GM23338 (cell line): Measurements from ENCODE around the gene FNDC3B. TPM values are rescaled to one million over a fixed set of nuclear protein-coding genes. Genes with fewer than 3 reads are reported as not detected.
A peak's percentile ranks its signal among the peaks of the same experiment; 100 is the strongest.

ENCODE experiments used
- ATAC-seq: fragments of 200-7000 bp; cut with Tn5 transposase; 3 replicates; pipeline ENCODE4 v1.9.1; 2020
- DNase-seq: peaks from one replicate; pipeline ENCODE4 v3.0.0-alpha.2; 2015; ENCODE audit warnings: low spot score
- H2AFZ ChIP-seq: fragments of 200-600 bp; sonication (generic); 2 replicates; pipeline ENCODE4 v1.8.0; 2016; ENCODE audit warnings: antibody characterized with exemption, mild to moderate bottlenecking, moderate library complexity
- H3F3A ChIP-seq: fragments of 200-600 bp; sonication (generic); replicated peaks from 2 replicates; pipeline ENCODE4 v1.8.0; 2017; ENCODE audit warnings: antibody characterized with exemption, mixed run types, low read depth
- H3K27ac ChIP-seq: fragments of 200-600 bp; sonication (generic); 2 replicates; pipeline ENCODE4 v1.6.1; 2016; ENCODE audit warnings: low read depth
- H3K27me3 ChIP-seq: fragments of 200-600 bp; sonication (generic); 2 replicates; pipeline ENCODE4 v1.8.0; 2016; ENCODE audit warnings: mild to moderate bottlenecking, mixed run types, moderate library complexity; ENCODE audit not compliant: insufficient read depth
- H3K36me3 ChIP-seq: fragments of 200-600 bp; sonication (generic); 2 replicates; pipeline ENCODE4 v1.8.0; 2016; ENCODE audit warnings: mild to moderate bottlenecking; ENCODE audit not compliant: insufficient read depth
- H3K4me1 ChIP-seq: fragments of 200-600 bp; sonication (generic); 2 replicates; pipeline ENCODE4 v1.8.0; 2016; ENCODE audit warnings: mild to moderate bottlenecking, moderate library complexity; ENCODE audit not compliant: insufficient read depth
- H3K4me2 ChIP-seq: fragments of 200-600 bp; sonication (generic); 2 replicates; pipeline ENCODE4 v1.7.1; 2017; ENCODE audit warnings: mixed run types
- H3K4me3 ChIP-seq: fragments of 200-600 bp; sonication (generic); 2 replicates; pipeline ENCODE4 v1.6.1; 2016; ENCODE audit warnings: mixed run types
- H3K79me2 ChIP-seq: fragments of 200-600 bp; sonication (generic); replicated peaks from 2 replicates; pipeline ENCODE4 v1.8.0; 2017; ENCODE audit warnings: mild to moderate bottlenecking; ENCODE audit not compliant: insufficient read depth
- H3K9me2 ChIP-seq: fragments of 200-600 bp; sonication (generic); 2 replicates; pipeline ENCODE4 v1.8.0; 2017; ENCODE audit not compliant: insufficient read depth
- H4K20me1 ChIP-seq: fragments of 200-600 bp; sonication (generic); replicated peaks from 2 replicates; pipeline ENCODE4 v1.8.0; 2017; ENCODE audit warnings: mild to moderate bottlenecking; ENCODE audit not compliant: insufficient read depth
- H3K27ac Mint-ChIP-seq: 2 replicates; pipeline ENCODE4 v1.8.0; 2020; ENCODE audit warnings: inconsistent platforms, mild to moderate bottlenecking, moderate library complexity, mixed read lengths
- H3K27me3 Mint-ChIP-seq: 3 replicates; pipeline ENCODE4 v1.8.0; 2022; ENCODE audit warnings: low read depth, mild to moderate bottlenecking, moderate library complexity, mixed read lengths, inconsistent platforms; ENCODE audit not compliant: insufficient read depth, poor library complexity
- H3K36me3 Mint-ChIP-seq: 3 replicates; pipeline ENCODE4 v1.8.0; 2021; ENCODE audit warnings: low read depth, mild to moderate bottlenecking, inconsistent platforms, moderate library complexity, mixed read lengths
- H3K4me1 Mint-ChIP-seq: 3 replicates; pipeline ENCODE4 v1.8.0; 2020; ENCODE audit warnings: mild to moderate bottlenecking, inconsistent platforms, mixed read lengths
- H3K4me3 Mint-ChIP-seq: 3 replicates; pipeline ENCODE4 v1.8.0; 2021; ENCODE audit warnings: moderate library complexity, mild to moderate bottlenecking, inconsistent platforms, mixed read lengths
- H3K9me3 Mint-ChIP-seq: 3 replicates; pipeline ENCODE4 v1.8.0; 2020; ENCODE audit warnings: moderate library complexity, mild to moderate bottlenecking, inconsistent platforms, mixed read lengths
- CTCF ChIP-seq, 2 experiments: fragments of 200-600 bp in 1 of 2; sonication (generic) in 1 of 2; conservative IDR thresholded peaks; 2 replicates each; pipeline versions ENCODE4 v1.5.1 to v1.6.1; 2016 to 2017; ENCODE audit warnings: antibody characterized with exemption in 2 of 2, low read depth in 2 of 2, mild to moderate bottlenecking in 2 of 2, moderate library complexity in 1 of 2
- ETS1 ChIP-seq: IDR thresholded peaks from 2 replicates; pipeline ENCODE4 v1.6.1; 2016; ENCODE audit warnings: antibody characterized with exemption
- EZH2 ChIP-seq: fragments of 200-600 bp; sonication (generic); IDR thresholded peaks from one replicate; pipeline ENCODE4 v1.8.0; 2017; ENCODE audit warnings: antibody characterized with exemption, mild to moderate bottlenecking, low read depth; ENCODE audit not compliant: unreplicated experiment
- EZH2phosphoT487 ChIP-seq: fragments of 200-600 bp; sonication (generic); IDR thresholded peaks from one replicate; pipeline ENCODE4 v1.8.1; 2018; ENCODE audit warnings: antibody characterized with exemption; ENCODE audit not compliant: unreplicated experiment
- JUNB ChIP-seq: IDR thresholded peaks from one replicate; pipeline ENCODE4 v1.6.1; 2016; ENCODE audit warnings: antibody characterized with exemption; ENCODE audit not compliant: unreplicated experiment
- NANOG ChIP-seq: IDR thresholded peaks from 2 replicates; pipeline ENCODE4 v1.6.1; 2016; ENCODE audit warnings: antibody characterized with exemption, borderline replicate concordance
- REST ChIP-seq: IDR thresholded peaks from one replicate; pipeline ENCODE4 v1.6.1; 2018; ENCODE audit warnings: antibody characterized with exemption; ENCODE audit not compliant: unreplicated experiment
- STAT1 ChIP-seq: IDR thresholded peaks from one replicate; pipeline ENCODE4 v1.6.1; 2016; ENCODE audit warnings: antibody characterized with exemption; ENCODE audit not compliant: unreplicated experiment
- ZNF114 ChIP-seq: fragments of 250-450 bp; sonication (Bioruptor Pico); IDR thresholded peaks from 2 replicates; pipeline ENCODE4 v1.5.0; 2020; ENCODE audit warnings: mild to moderate bottlenecking, moderate library complexity
- ZNF331 ChIP-seq: fragments of 250-450 bp; sonication (Bioruptor Pico); IDR thresholded peaks from 2 replicates; pipeline ENCODE4 v1.5.0; 2020; ENCODE audit warnings: low read depth, mild to moderate bottlenecking, moderate library complexity
- polyA plus RNA-seq: library from polyadenylated mRNA; unstranded; fragments of >200 nt; fragmentation: Nextera tagmentation; extraction: Ambion mirVana; gene quantifications from 2 replicates; pipeline ENCODE4 v1.2.1, GENCODE V29; 2016
- total RNA-seq: library from RNA; depleted of rRNA; stranded (reverse); fragments of >200 nt; shearing (Covaris generic); gene quantifications from 2 replicates; pipeline ENCODE4 v1.2.3, GENCODE V29; 2014

The FNDC3B gene
- total and polyA plus RNA-seq, 2 experiments from 2014 or later: 19.1 to 55.4 TPM

GRCh38 chr3:172193436-172193835 is 154.1 kb downstream of the FNDC3B start:
- H3K79me2 ChIP-seq: peaks cover 80% of the 10 kb centered on the region
- H3K4me1 ChIP-seq: peaks cover 14% of the 10 kb centered on the region
- no peak overlapping the region for H3K27ac ChIP-seq
- no peaks in the 10 kb centered on the region for H3F3A ChIP-seq
- DNase-seq: no peak
- no peak overlapping the region for H3K27ac Mint-ChIP-seq
- H3K4me3 Mint-ChIP-seq: no peak overlapping the region
- no peaks in the 10 kb centered on the region for H3K36me3 ChIP-seq
- H3K27me3 Mint-ChIP-seq: peaks cover 5% of the 10 kb centered on the region
- no peak overlapping the region for H3K4me3 ChIP-seq
- ATAC-seq: no peak
- H3K27me3 ChIP-seq: no peaks in the 10 kb centered on the region
- peaks cover 7% of the 10 kb centered on the region for H3K36me3 Mint-ChIP-seq
- peaks cover 29% of the 10 kb centered on the region for H3K4me1 Mint-ChIP-seq
- no peaks in the 10 kb centered on the region; the same call in 1 of the 2 replicates for H4K20me1 ChIP-seq
- TF ChIP-seq ETS1: no peak
- no peak for TF ChIP-seq STAT1
- TF ChIP-seq ZNF114: no peak
- TF ChIP-seq EZH2: no peak
- TF ChIP-seq EZH2phosphoT487: no peak
- no peak for TF ChIP-seq JUNB
- no peak for TF ChIP-seq NANOG
- TF ChIP-seq ZNF331: no peak
- TF ChIP-seq REST: no peak
- no peak overlapping the region for H3K4me2 ChIP-seq
- H3K9me2 ChIP-seq: no peaks in the 10 kb centered on the region
- no peak overlapping the region for H2AFZ ChIP-seq
- H3K9me3 Mint-ChIP-seq: 0 out of 3 replicates have a peak, but pooled peaks cover 2% of the 10 kb centered on the region

- DNase-seq (peak; percentile 87), ATAC-seq (peak; percentile 87)
- H3K9me2 ChIP-seq: no peaks in the 10 kb centered on the region
- no peaks in the 10 kb centered on the region for H3K27me3 ChIP-seq
- H3K4me2 ChIP-seq: no peak overlapping the region
- no peaks in the 10 kb centered on the region; the same call in 1 of the 2 replicates for H4K20me1 ChIP-seq
- H3K36me3 ChIP-seq: no peaks in the 10 kb centered on the region
- peaks cover 10% of the 10 kb centered on the region for H3K4me1 ChIP-seq
- Mint-ChIP-seq H3K27me3 (peaks cover 8% of the 10 kb centered on the region), H3K4me1 (peaks cover 24% of the 10 kb centered on the region), H3K4me3 (no peak overlapping the region), H3K9me3 (0 out of 3 replicates have a peak, but pooled peaks cover 2% of the 10 kb centered on the region), H3K36me3 (peaks cover 12% of the 10 kb centered on the region), H3K27ac (no peak overlapping the region)
- no peaks in the 10 kb centered on the region for H3F3A ChIP-seq
- no peak overlapping the region for H2AFZ ChIP-seq
- H3K27ac ChIP-seq: no peak overlapping the region
- H3K4me3 ChIP-seq: no peak overlapping the region
- H3K79me2 ChIP-seq: peaks cover 82% of the 10 kb centered on the region
- TF ChIP-seq CTCF (conservative IDR thresholded peaks at IDR 0.05; ENCODE audit: low read depth in 2 of 2) (no peak), NANOG (no peak)
Observed at GRCh38 chr3:172194702-172195406, 155.5 kb downstream of the FNDC3B start.
